ENCODE data around the gene CAPNS1. TPM values are rescaled to one million over a fixed set of nuclear protein-coding genes. Genes with fewer than 3 reads are reported as not detected.

The CAPNS1 gene
- 1,014 and 1,236 TPM in 2 replicates for polyA plus RNA-seq (2011; rRNA removed)
- 1,125 and 1,682 TPM in 2 replicates for polyA plus RNA-seq (2012; cell fraction: cytosol; rRNA removed)
- 829 and 1,189 TPM in 2 replicates for polyA plus RNA-seq (2012; cell fraction: nucleus; rRNA removed)
- polyA plus RNA-seq (2017; fragmentation: RNase III; extraction: RNeasy Plus Mini Kit Qiagen cat#74134 plus additional on column Dnase treatment): 1,540 to 1,639 TPM (median 1,551 TPM) in 3 replicates
- polyA minus RNA-seq (2011; rRNA and poly(A)+ RNA removed): 1,088 and 1,267 TPM in 2 replicates

- POLR2A ChIA-PET: interaction anchor here (0.5 to 2.0 kb wide), 11 partner anchors 10 to 389 kb away, joined by 3 to 57 read pairs (median 5); partner anchors contain the start of genes POLR2I, TBCB, THAP8 and ZNF146
- peak; percentile 77 to 85 for ATAC-seq
- peak; percentile 99 for DNase-seq (ENCODE audit: low read depth in 1 of 2, low spot score in 1 of 2)
- Histone ChIP-seq H3K4me2 (peak within 1 kb of the TSS; percentile 79), H3K27ac (peak within 1 kb of the TSS; percentile 93 to 95), H3K4me3 (peak within 1 kb of the TSS; percentile 75), H3K4me1 (peaks cover 37% of the 10 kb centered on the region), H3K9me3 (no peaks in the 10 kb centered on the region)
- WGBS (ENCODE audit: missing lambda C conversion rate): 2% methylated on average over 72 of the region's 75 CpGs
- CTCF ChIA-PET: interaction anchor here (0.6 to 6.7 kb wide), 9 partner anchors 9 to 74 kb away, joined by 3 to 75 read pairs (median 4); no protein-coding TSS in a partner anchor
- FAIRE-seq: peak; percentile 97
- TF ChIP-seq HOXA7 (CRISPR knock-in tag; IDR thresholded peaks at IDR 0.05) (no peak), MAX (IDR thresholded peaks at IDR 0.05) (peak; percentile 86), MAFK (IDR thresholded peaks at IDR 0.05; ENCODE audit: partially characterized antibody) (no peak), NR3C1 (IDR thresholded peaks at IDR 0.05) (no peak), CBX8 (IDR thresholded peaks at IDR 0.05) (no peak), ZNF302 (CRISPR knock-in tag; IDR thresholded peaks at IDR 0.05) (no peak), JUN (IDR thresholded peaks at IDR 0.05) (peak; percentile 93 to 100), EP300 (IDR thresholded peaks at IDR 0.05) (no peak; a peak in 1 of 5 replicates), MAZ (IDR thresholded peaks at IDR 0.05; ENCODE audit: borderline replicate concordance, low read depth, low read length) (peak; percentile 92; the same call in 1 of the 2 replicates), FOSB (CRISPR knock-in tag; IDR thresholded peaks at IDR 0.05) (no peak), SMC3 (IDR thresholded peaks at IDR 0.05) (peak; percentile 8; the same call in 1 of the 3 replicates), ZFP36 (IDR thresholded peaks at IDR 0.05; ENCODE audit: borderline replicate concordance, partially characterized antibody) (no peak), BHLHE40 (IDR thresholded peaks at IDR 0.05; ENCODE audit: low read depth, low read length) (peak; percentile 41; the same call in 1 of the 2 replicates), HEYL (CRISPR knock-in tag; IDR thresholded peaks at IDR 0.05) (no peak), HOXB13 (CRISPR knock-in tag; IDR thresholded peaks at IDR 0.05; ENCODE audit: low read depth) (peak; percentile 70; the same call in 1 of the 2 replicates), RCOR1 (IDR thresholded peaks at IDR 0.05; ENCODE audit: low read depth, low read length) (0 out of 2 replicates have a peak, but pooled peaks have one; percentile 8), ZSCAN20 (CRISPR knock-in tag; IDR thresholded peaks at IDR 0.05) (no peak), RAD21 (conservative IDR thresholded peaks at IDR 0.05 in 1 of 2, IDR thresholded peaks at IDR 0.05 in 1 of 2) (peak in 1 of 2 experiments; percentile 7; a peak in 1 of 5 replicates), NPAS2 (CRISPR knock-in tag; IDR thresholded peaks at IDR 0.05; ENCODE audit: borderline replicate concordance) (no peak), EHF (CRISPR knock-in tag; IDR thresholded peaks at IDR 0.05) (no peak), PHF8 (IDR thresholded peaks at IDR 0.05; ENCODE audit: borderline replicate concordance, low read depth) (peak; percentile 89), TP53 (CRISPR knock-in tag; IDR thresholded peaks at IDR 0.05) (peak; percentile 57; the same call in 1 of the 2 replicates), RNF2 (IDR thresholded peaks at IDR 0.05; ENCODE audit: borderline replicate concordance, low read depth) (no peak), POLR2AphosphoS2 (conservative IDR thresholded peaks at IDR 0.05; ENCODE audit: low read length) (no peak), PBX3 (IDR thresholded peaks at IDR 0.05) (peak; percentile 91), POLR2A (IDR thresholded peaks at IDR 0.05; ENCODE audit: low read length) (peak; percentile 83), GATA3 (IDR thresholded peaks at IDR 0.05; ENCODE audit: borderline replicate concordance) (peak; percentile 59; the same call in 1 of the 2 replicates), NFE2L2 (conservative IDR thresholded peaks at IDR 0.05; ENCODE audit: low read length) (no peak), JUNB (IDR thresholded peaks at IDR 0.05) (peak; percentile 34; the same call in 1 of the 2 replicates), CHD2 (IDR thresholded peaks at IDR 0.05; ENCODE audit: low read length, partially characterized antibody) (no peak), ESRRA (IDR thresholded peaks at IDR 0.05; ENCODE audit: borderline replicate concordance, low read length) (no peak), CTCF (IDR thresholded peaks at IDR 0.05) (peak; percentile 17; the same call in 1 of the 3 replicates), KDM1A (IDR thresholded peaks at IDR 0.05; ENCODE audit: low read depth) (no peak), TFCP2L1 (CRISPR knock-in tag; IDR thresholded peaks at IDR 0.05) (no peak)
- TF ChIP-seq, protein P1, sequence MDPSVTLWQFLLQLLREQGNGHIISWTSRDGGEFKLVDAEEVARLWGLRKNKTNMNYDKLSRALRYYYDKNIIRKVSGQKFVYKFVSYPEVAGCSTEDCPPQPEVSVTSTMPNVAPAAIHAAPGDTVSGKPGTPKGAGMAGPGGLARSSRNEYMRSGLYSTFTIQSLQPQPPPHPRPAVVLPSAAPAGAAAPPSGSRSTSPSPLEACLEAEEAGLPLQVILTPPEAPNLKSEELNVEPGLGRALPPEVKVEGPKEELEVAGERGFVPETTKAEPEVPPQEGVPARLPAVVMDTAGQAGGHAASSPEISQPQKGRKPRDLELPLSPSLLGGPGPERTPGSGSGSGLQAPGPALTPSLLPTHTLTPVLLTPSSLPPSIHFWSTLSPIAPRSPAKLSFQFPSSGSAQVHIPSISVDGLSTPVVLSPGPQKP (IDR thresholded peaks at IDR 0.05; ENCODE audit: low read depth, low read length): no peak
- TF ChIP-seq, protein P2, sequence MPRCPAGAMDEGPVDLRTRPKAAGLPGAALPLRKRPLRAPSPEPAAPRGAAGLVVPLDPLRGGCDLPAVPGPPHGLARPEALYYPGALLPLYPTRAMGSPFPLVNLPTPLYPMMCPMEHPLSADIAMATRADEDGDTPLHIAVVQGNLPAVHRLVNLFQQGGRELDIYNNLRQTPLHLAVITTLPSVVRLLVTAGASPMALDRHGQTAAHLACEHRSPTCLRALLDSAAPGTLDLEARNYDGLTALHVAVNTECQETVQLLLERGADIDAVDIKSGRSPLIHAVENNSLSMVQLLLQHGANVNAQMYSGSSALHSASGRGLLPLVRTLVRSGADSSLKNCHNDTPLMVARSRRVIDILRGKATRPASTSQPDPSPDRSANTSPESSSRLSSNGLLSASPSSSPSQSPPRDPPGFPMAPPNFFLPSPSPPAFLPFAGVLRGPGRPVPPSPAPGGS (IDR thresholded peaks at IDR 0.05): peak; percentile 91
Measured at GRCh38 chr19:36139473-36140303, at the start of gene CAPNS1. Gene CAPNS1, plus strand, starts transcription at chr19:36140066. Its CDS starts 946 bp downstream, at chr19:36141012.

Measured in A549 (cell line).